KMS-11 (cell line): ENCODE results near the gene AFF3.

ENCODE experiments used
- H2AFZ ChIP-seq: fragments of 200-600 bp; sonication (generic); 2 replicates; pipeline ENCODE4 v1.6.1; 2016; ENCODE audit warnings: antibody characterized with exemption, mixed run types, low read depth
- H3K27ac ChIP-seq: fragments of 200-600 bp; sonication (generic); 2 replicates; pipeline ENCODE4 v1.6.1; 2016; ENCODE audit warnings: mild to moderate bottlenecking, mixed run types
- H3K27me3 ChIP-seq: fragments of 200-600 bp; sonication (generic); 2 replicates; pipeline ENCODE4 v1.6.1; 2017; ENCODE audit warnings: mild to moderate bottlenecking, low read depth, mixed run types, moderate library complexity; ENCODE audit not compliant: insufficient read depth
- H3K36me3 ChIP-seq: fragments of 200-600 bp; sonication (generic); 2 replicates; pipeline ENCODE4 v1.6.1; 2017; ENCODE audit warnings: mild to moderate bottlenecking, mixed run types; ENCODE audit not compliant: insufficient read depth
- H3K4me1 ChIP-seq: fragments of 200-600 bp; sonication (generic); 2 replicates; pipeline ENCODE4 v1.6.1; 2016; ENCODE audit warnings: mild to moderate bottlenecking, low read depth, mixed run types; ENCODE audit not compliant: poor library complexity, severe bottlenecking
- H3K4me2 ChIP-seq: fragments of 200-600 bp; sonication (generic); 2 replicates; pipeline ENCODE4 v1.7.0; 2016; ENCODE audit warnings: mild to moderate bottlenecking, mixed run types
- H3K4me3 ChIP-seq: fragments of 200-600 bp; sonication (generic); IDR thresholded peaks from 2 replicates; pipeline ENCODE4 v1.6.1; 2017; ENCODE audit warnings: low read depth, low read length, mixed read lengths; ENCODE audit not compliant: insufficient read depth
- H3K79me2 ChIP-seq: fragments of 200-600 bp; sonication (generic); 2 replicates; pipeline ENCODE4 v1.6.1; 2016; ENCODE audit warnings: low read depth, mixed run types; ENCODE audit not compliant: insufficient read depth
- H3K9ac ChIP-seq: fragments of 200-600 bp; sonication (generic); 2 replicates; pipeline ENCODE4 v1.6.1; 2016; ENCODE audit warnings: mild to moderate bottlenecking, mixed run types
- H4K20me1 ChIP-seq: fragments of 200-600 bp; sonication (generic); 2 replicates; pipeline ENCODE4 v1.6.1; 2016; ENCODE audit warnings: mild to moderate bottlenecking, mixed run types; ENCODE audit not compliant: insufficient read depth
- TF ChIP-seq, protein P1 (sequence below): fragments of 200-600 bp; sonication (generic); conservative IDR thresholded peaks from 2 replicates; pipeline ENCODE4 v1.6.1; 2017; ENCODE audit warnings: low read depth, mild to moderate bottlenecking, antibody characterized with exemption, low read length, moderate library complexity, mixed read lengths

The AFF3 gene

GRCh38 chr2:99543247-99543646 is 599.1 kb downstream of the AFF3 start:
- Histone ChIP-seq H3K27ac (no peak overlapping the region), H3K4me3 (no peak overlapping the region), H4K20me1 (no peaks in the 10 kb centered on the region), H3K9ac (no peak overlapping the region), H3K36me3 (no peaks in the 10 kb centered on the region), H3K4me1 (no peaks in the 10 kb centered on the region), H3K4me2 (no peak overlapping the region), H3K27me3 (no peaks in the 10 kb centered on the region), H2AFZ (no peak overlapping the region), H3K79me2 (no peaks in the 10 kb centered on the region)
- TF ChIP-seq, protein P1, sequence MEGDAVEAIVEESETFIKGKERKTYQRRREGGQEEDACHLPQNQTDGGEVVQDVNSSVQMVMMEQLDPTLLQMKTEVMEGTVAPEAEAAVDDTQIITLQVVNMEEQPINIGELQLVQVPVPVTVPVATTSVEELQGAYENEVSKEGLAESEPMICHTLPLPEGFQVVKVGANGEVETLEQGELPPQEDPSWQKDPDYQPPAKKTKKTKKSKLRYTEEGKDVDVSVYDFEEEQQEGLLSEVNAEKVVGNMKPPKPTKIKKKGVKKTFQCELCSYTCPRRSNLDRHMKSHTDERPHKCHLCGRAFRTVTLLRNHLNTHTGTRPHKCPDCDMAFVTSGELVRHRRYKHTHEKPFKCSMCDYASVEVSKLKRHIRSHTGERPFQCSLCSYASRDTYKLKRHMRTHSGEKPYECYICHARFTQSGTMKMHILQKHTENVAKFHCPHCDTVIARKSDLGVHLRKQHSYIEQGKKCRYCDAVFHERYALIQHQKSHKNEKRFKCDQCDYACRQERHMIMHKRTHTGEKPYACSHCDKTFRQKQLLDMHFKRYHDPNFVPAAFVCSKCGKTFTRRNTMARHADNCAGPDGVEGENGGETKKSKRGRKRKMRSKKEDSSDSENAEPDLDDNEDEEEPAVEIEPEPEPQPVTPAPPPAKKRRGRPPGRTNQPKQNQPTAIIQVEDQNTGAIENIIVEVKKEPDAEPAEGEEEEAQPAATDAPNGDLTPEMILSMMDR, result no peak

- H3K79me2 ChIP-seq, result no peaks in the 10 kb centered on the region
- no peak overlapping the region for H2AFZ ChIP-seq
- H3K27ac ChIP-seq, result no peak overlapping the region
- H3K4me1 ChIP-seq, result no peaks in the 10 kb centered on the region
- H3K36me3 ChIP-seq, result no peaks in the 10 kb centered on the region
- H3K4me3 ChIP-seq, result no peak overlapping the region
- no peaks in the 10 kb centered on the region for H4K20me1 ChIP-seq
- no peak overlapping the region for H3K9ac ChIP-seq
- no peaks in the 10 kb centered on the region for H3K27me3 ChIP-seq
- TF ChIP-seq, protein P1, result no peak
- no peak overlapping the region for H3K4me2 ChIP-seq
Measured at GRCh38 chr2:99537910-99538485, 604.4 kb downstream of the AFF3 start.

DNA sequence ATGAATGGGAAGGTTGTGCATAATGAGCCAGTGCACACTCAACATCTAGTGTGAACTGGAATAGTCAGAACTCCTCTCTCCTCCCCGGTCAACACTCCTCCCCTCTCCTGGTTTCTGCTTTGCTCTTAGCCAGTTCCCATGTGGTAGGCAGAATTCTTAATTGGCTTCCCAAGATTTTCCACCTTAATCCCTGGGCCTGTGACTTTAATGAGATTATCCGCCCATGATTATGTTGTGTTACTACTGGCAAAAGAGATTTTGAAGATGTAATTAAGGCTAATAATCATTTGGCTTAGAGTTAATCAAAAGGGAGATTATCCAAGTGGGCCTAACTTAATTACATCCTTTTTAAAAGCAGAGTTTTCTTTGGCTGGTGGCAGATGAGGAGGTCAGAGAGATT is 618.3 kb downstream of the AFF3 start:
- no peaks in the 10 kb centered on the region for H3K79me2 ChIP-seq
- no peak overlapping the region for H2AFZ ChIP-seq
- H3K4me1 ChIP-seq, result no peaks in the 10 kb centered on the region
- H3K9ac ChIP-seq, result no peak overlapping the region
- H3K27me3 ChIP-seq, result no peaks in the 10 kb centered on the region
- no peak overlapping the region for H3K27ac ChIP-seq
- no peak overlapping the region for H3K4me3 ChIP-seq
- no peaks in the 10 kb centered on the region for H3K36me3 ChIP-seq
- H3K4me2 ChIP-seq, result no peak overlapping the region
- no peaks in the 10 kb centered on the region for H4K20me1 ChIP-seq
- TF ChIP-seq, protein P1, result no peak

DNA sequence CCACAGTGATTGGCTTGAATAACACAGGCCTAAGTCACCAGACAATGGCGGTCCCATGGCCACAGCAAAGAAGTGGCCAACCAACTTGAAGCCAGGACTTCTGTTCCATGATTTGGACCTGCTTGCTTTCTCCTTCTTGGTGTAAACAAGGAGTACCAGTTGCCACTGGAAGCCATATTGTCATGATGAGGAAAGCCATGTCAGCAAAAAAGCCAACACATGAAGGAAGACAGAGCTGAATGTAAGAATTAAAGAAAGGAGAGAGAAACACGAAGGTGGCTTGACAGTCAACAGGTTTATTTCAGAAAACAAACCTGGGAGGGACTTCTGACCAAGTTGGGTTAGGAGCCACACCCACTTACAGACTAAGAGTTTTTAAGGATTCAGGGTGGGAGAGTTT is 620.2 kb downstream of the AFF3 start:
- Histone ChIP-seq H3K9ac (no peak overlapping the region), H3K79me2 (no peaks in the 10 kb centered on the region), H4K20me1 (no peaks in the 10 kb centered on the region), H3K4me3 (no peak overlapping the region), H3K27me3 (no peaks in the 10 kb centered on the region), H3K4me1 (no peaks in the 10 kb centered on the region), H3K36me3 (no peaks in the 10 kb centered on the region), H2AFZ (no peak overlapping the region), H3K4me2 (no peak overlapping the region), H3K27ac (no peak overlapping the region)
- TF ChIP-seq, protein P1, result no peak
